ENCODE results near the gene RAD51B.

Gene RAD51B

DNA sequence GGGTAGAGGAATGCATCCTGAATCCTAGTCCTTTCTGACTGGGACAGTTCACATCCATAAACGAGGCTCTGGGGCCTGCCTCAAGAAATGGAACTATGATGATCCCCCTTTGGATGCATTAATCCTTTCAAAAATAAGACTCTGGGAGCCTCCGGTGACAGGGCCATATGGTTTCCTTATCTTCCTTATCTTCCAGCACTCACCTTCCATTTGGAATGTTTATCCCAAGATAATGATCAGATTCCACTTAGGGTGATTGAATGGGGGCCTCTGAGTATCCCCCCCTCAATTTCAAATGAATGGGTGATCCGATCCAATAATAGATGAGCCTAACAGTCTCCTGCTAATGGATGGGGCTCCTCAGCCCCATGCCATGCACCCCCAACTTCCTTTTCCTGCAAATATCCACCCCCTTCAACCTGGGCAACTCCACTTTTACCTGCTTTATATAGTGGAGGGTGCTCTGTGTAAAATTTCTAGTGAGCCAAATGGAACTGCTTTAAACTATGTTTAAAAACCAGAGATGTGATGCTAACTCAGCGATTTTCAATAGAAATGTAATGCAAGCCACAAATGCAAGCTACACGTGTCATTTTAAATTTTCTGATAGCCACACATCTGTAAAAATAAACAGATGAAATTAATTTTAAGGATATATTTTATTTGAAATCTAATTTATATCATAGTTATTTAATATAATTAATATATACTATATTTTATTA lies 815.5 kb downstream of the RAD51B start:
- no peak for DNase-seq (ENCODE audit: low read depth in 4 of 4, low spot score in 1 of 4)

DNA sequence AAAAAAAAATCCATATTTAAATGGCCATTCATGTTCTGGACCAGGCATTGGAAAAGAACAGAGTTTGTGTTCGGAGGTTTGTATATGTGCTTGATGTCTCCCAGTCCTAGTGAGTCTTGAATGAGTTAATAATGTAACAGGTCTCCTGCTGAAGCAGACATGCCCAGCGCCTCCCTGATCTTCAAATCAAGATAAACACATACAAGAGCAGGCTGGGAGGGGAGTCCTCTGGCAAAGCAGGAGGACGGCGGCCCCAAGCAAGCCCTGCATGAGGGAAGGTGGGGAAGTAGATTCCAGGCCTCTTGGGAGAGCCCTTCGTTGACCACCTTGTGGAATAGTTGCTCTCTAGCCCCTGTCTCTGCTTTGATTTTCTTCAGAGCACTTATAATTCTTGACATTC lies 817.0 kb downstream of the RAD51B start:
- DNase-seq (ENCODE audit: low read depth in 4 of 4, low spot score in 1 of 4) = no peak

GRCh38 chr14:68637106-68638021 lies 817.8 kb downstream of the RAD51B start:
- no peak for DNase-seq (ENCODE audit: low read depth in 4 of 4, low spot score in 1 of 4)

DNA sequence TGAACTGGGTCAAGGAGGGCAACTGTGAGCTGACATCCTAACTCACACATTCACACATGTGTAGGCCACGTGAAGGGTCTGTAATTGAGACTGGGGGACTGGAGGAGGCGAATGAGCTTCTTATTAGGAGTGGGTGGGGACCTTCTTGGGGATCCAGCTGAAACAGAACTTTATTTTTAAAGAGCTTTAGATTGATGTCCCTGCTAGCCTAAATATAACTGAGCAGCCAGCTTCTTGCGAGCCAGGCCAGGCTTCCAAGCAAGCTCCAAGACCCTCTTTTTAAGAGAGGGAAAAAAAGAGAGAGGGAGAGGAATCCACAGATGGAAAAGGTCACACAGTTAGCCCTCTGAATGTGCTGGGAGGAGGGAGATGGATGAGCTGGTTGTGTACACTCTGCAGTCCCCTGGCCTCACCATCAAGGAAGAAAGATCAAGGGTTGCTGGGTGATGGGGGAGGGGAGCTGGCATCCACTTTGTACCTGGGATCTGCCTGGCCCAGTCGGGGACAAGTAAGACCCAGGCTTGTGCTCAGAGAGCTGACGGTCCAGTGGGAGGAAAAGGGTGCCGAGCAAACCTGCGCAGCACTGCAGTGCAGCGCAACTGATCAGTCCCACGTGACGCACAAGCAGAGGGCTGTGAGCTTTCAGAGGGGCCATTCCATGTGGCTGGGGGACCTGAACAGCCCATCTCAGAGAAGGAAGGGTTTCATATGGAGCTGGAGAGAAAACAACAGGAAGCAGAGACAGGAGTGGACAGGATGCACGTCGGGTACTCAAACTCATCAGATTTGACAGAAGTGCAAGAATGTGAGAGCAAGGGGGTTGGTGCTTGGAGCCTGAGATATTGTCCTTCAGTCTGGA lies 818.8 kb downstream of the RAD51B start:
- DNase-seq (ENCODE audit: low read depth in 4 of 4, low spot score in 1 of 4) = no peak

DNA sequence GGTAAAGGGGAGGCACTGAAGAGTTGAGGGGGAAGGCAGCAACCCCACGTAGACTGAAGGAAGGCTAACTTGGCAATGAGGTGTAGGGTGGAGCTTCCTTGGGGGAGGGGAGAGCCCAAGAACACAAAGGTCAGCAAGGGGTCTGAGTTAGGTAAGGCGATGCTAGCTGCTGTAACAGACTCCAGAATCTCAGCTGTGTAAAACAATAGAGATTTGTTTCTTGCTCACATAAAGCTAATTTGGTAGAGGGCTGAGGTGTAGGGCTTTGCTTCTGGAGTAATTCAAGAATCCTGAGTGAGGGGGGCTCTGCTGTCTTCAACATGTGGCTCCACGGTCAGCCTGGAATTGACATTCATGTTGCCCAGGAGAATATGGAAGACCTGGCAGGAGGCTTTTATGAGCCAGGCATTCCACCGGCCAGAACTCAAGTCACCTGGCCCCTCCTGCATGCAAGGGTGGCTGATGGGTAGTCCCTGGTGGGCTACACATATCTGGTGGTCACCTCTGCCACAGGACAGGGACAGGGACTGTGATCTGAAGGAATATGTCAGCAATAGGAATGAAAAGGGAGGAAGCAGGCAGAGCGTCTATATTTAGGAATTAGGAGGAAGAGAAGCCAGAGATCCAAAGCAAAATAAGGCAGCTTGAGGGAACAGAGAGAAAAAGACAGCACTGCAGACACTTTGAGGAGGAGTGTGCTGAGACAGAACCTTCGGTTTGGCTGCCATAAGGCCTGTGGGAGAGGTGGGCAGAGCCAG lies 819.6 kb downstream of the RAD51B start:
- DNase-seq (ENCODE audit: low read depth in 4 of 4, low spot score in 1 of 4) = no peak

- DNase-seq (ENCODE audit: low read depth in 4 of 4, low spot score in 1 of 4) = no peak
These were observed 820.4 kb downstream of the RAD51B start for GRCh38 chr14:68639758-68640574.

GRCh38 chr14:68643673-68644072 lies 824.1 kb downstream of the RAD51B start:
- DNase-seq (ENCODE audit: low read depth in 4 of 4, low spot score in 1 of 4) = no peak

DNA sequence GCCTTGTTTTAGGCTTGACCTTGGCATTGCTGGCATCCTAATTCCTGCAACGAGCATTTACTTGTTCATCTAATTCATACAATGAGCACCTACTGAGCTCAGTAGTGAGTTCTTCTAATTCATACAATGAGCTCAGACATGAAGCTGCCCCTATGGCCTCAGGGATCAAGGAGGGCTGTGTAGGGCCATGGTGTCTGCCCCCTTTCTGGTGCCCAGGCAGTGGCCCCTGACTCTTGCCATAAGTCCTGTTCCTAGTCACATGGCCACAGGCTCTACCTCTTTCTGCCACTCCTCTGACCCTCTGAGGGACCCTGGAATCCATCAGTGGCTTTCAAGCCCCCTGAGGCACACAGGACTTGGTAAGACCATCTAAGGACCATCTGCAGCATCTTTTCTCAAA lies 824.5 kb downstream of the RAD51B start:
- no peak for DNase-seq (ENCODE audit: low read depth in 4 of 4, low spot score in 1 of 4)

DNA sequence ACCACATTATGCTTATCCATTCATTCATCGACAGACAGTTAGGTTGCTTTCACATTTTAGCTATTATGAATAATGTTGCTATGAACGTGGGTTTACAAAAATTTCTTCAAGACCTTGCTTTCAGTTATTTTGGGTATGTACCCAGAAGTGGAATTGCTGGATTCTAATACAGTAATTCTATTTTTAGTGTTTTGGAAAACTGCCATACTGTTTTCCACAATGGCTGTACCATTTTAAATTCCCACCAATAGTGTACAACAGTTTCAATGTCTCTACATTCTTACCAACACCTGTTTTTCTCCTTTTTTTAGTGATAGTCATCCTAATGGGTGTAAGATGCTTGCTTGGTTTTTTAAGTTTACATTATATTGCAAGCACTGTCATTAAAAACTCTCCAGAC lies 825.8 kb downstream of the RAD51B start:
- DNase-seq (ENCODE audit: low read depth in 4 of 4, low spot score in 1 of 4) = no peak

DNA sequence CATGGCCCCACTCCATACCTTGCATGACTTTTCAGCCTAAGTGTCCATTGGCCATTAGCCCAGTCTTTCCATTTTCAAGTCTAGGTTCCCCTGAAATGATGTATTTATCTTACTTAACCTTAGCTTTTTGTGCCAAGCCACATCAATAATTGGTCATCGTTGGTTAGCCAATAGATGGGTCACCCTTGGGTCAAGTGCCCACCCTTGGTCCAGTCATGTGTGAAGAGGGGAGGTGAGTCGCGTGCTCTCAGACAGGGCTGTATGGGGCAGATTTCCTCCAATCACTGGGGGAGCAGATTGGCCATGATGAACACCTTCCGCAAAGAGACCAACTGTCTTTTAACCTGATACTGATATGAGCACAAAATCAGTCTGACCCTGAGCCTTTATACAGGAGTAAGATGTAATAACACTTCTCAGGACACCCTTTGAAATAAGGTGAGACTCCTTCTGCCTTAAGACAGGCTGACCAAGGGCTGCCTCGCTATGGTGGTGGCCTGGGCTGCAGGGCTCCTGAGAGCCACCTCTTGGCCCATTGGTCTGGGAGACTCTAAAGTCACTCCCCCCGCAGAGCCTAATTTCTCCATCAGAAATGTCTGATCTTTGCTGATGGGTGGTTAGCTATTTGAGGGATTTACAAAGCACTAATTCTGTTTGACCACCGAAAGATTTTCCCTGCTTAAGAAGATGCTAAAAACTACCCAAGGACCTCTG lies 830.1 kb downstream of the RAD51B start:
- no peak for DNase-seq (ENCODE audit: low read depth in 4 of 4, low spot score in 1 of 4)

DNA sequence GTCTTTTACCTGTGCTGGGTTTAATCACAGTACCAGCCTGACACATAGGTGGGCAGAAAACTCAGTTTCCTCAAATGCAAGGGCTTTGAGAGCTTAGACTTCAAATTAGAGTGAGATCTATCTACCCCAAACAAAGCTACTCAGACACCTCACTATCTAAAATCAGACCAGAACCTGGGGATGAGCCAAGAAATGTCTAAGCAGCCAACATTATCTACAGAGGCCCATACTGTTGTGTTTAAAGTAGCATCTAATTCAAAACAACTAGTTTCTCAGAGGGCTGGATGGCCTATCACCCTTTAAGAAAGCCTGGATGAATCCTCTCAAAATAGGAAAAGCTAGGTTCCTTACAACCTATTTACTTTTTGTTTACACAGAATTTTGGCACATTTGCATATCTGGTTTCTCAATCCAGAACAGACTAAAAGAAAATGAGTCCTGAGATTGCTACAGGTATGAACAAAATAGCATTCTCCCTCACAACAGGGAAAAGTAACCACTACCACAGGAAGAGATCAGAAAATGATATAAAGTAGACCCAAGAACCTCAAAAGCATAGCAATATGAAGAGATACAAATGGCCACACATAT lies 830.9 kb downstream of the RAD51B start:
- no peak for DNase-seq (ENCODE audit: low read depth in 4 of 4, low spot score in 1 of 4)

- DNase-seq (ENCODE audit: low read depth in 4 of 4, low spot score in 1 of 4) = no peak
These were observed 831.5 kb downstream of the RAD51B start for GRCh38 chr14:68651075-68651474.

DNA sequence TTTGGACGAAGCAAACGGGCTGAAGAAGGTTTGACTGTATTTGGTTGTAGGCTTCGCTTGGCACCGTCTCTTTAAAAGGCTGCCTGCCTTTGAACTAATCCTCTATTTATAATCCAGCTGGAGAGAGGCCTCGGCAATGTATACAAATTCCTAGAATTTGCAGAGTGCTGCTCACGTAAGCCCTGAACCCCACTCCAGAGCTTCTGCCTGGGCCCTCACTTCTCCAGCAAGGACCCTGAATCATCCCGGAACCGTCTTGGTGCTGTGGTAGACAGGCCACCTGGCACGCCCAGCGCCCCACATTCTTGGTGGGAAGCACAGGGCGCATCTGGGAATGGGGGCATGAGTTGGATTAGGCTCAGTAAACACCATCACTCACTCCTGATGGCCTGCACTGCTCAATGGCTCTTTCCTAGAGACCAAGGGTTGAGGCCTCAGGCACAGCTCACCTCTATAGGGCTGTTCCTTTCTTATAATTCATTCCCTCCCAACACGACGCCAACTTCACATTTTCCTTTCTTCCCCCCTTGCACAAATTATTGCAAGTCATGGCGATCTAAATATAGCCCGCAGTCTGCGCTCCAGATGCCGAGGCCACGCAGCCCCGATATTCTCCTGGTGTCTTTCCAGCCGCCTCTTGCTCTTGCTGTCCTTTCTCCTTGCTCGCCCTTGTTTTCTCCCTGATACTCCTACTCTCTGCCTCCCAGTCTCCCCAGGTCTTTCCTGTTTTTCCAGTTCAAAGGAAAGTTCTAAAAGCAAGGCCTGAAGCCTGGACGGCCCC lies 832.3 kb downstream of the RAD51B start:
- DNase-seq (ENCODE audit: low read depth in 4 of 4, low spot score in 1 of 4) = no peak

GRCh38 chr14:68652433-68652690 lies 832.8 kb downstream of the RAD51B start:
- DNase-seq (ENCODE audit: low read depth in 4 of 4, low spot score in 1 of 4) = no peak

DNA sequence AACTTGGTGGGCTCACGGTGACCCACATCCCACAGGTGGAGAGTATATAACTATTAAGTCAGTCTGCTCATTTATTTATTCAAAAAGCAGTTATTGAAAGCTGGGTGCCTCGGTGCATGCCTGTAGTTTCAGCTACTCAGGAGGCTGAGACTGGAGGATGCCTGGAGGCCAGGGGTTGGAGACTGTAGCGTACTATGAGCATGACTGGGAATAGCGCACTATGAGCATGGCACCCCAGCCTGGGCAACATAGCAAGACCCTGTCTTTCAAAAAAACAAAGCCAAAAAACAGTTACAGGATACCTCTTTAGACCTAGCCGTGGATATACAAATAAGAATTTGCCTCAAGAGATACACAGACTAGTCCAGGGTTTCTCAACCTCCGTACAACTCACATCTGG lies 833.5 kb downstream of the RAD51B start:
- no peak for DNase-seq (ENCODE audit: low read depth in 4 of 4, low spot score in 1 of 4)

GRCh38 chr14:68653804-68654203 lies 834.2 kb downstream of the RAD51B start:
- no peak for DNase-seq (ENCODE audit: low read depth in 4 of 4, low spot score in 1 of 4)

GRCh38 chr14:68654471-68654941 lies 834.9 kb downstream of the RAD51B start:
- no peak for DNase-seq (ENCODE audit: low read depth in 4 of 4, low spot score in 1 of 4)

Measured in stimulated activated CD4-positive, alpha-beta T cell treated with anti-CD3 and anti-CD28 coated beads, Interleukin-1b, Interleukin-23, amount 100 ng/mL, for 24 hours (primary cell).